Mesenchymal stem cell (in vitro differentiated cells and primary cell): ENCODE results near the gene EVI5.
"Not testable (repeated sequence)": the region's sequence is repeated elsewhere in the genome, so short reads cannot be mapped to it uniquely, and the experiment has no call there.

ENCODE experiments used
- DNase-seq: peaks from one replicate; pipeline ENCODE4 v3.0.0-alpha.2; 2013
- H2AFZ ChIP-seq: one replicate; pipeline ENCODE4 v1.6.1; 2013; ENCODE audit warnings: low read depth, mild to moderate bottlenecking, control low read depth, inconsistent platforms, low read length, moderate library complexity
- H2AK5ac ChIP-seq: 2 replicates; pipeline ENCODE4 v1.6.1; 2013; ENCODE audit warnings: low read length, moderate library complexity, mild to moderate bottlenecking, inconsistent platforms; ENCODE audit not compliant: severe bottlenecking
- H2BK120ac ChIP-seq: one replicate; pipeline ENCODE4 v1.6.1; 2013; ENCODE audit warnings: low read depth, mild to moderate bottlenecking, inconsistent platforms, low read length, moderate library complexity
- H2BK12ac ChIP-seq, 2 experiments: one replicate each; pipeline ENCODE4 v1.6.1; 2013; ENCODE audit warnings: inconsistent platforms in 2 of 2, low read length in 2 of 2, mild to moderate bottlenecking in 2 of 2, moderate library complexity in 2 of 2, control low read depth in 1 of 2
- H2BK15ac ChIP-seq: one replicate; pipeline ENCODE4 v1.6.1; 2013; ENCODE audit warnings: mild to moderate bottlenecking, low read depth, inconsistent platforms; ENCODE audit not compliant: poor library complexity, severe bottlenecking
- H2BK5ac ChIP-seq: 2 replicates; pipeline ENCODE4 v1.6.1; 2013; ENCODE audit warnings: low read depth, mild to moderate bottlenecking, low read length, control low read depth, inconsistent platforms; ENCODE audit not compliant: poor library complexity, severe bottlenecking
- H3K14ac ChIP-seq, 2 experiments: one replicate each; pipeline ENCODE4 v1.6.1; 2013; ENCODE audit warnings: inconsistent platforms in 2 of 2, low read length in 2 of 2, control low read depth in 1 of 2, mild to moderate bottlenecking in 1 of 2, moderate library complexity in 1 of 2
- H3K18ac ChIP-seq, 2 experiments: one replicate each; pipeline ENCODE4 v1.6.1; 2013; ENCODE audit warnings: inconsistent platforms in 2 of 2, low read length in 2 of 2, control low read depth in 1 of 2, low read depth in 1 of 2, mild to moderate bottlenecking in 1 of 2
- H3K23ac ChIP-seq, 2 experiments: one replicate each; pipeline ENCODE4 v1.6.1; 2013; ENCODE audit warnings: inconsistent platforms in 2 of 2, low read length in 2 of 2, mild to moderate bottlenecking in 2 of 2, moderate library complexity in 2 of 2, control low read depth in 1 of 2
- H3K27ac ChIP-seq: 2 replicates; pipeline ENCODE4 v1.5.1; 2013; ENCODE audit warnings: mild to moderate bottlenecking, moderate library complexity, low read length, control low read depth, inconsistent platforms; ENCODE audit not compliant: poor library complexity, severe bottlenecking
- H3K27me3 ChIP-seq, 2 experiments: 2 replicates each; pipeline versions ENCODE4 v1.6.1 to v1.7.0; 2013; ENCODE audit warnings: low read length in 2 of 2, mild to moderate bottlenecking in 2 of 2, moderate library complexity in 2 of 2, control low read depth in 1 of 2, inconsistent platforms in 1 of 2; ENCODE audit not compliant: control insufficient read depth in 1 of 2, insufficient read depth in 1 of 2
- H3K36me3 ChIP-seq, 2 experiments: 2 replicates each; pipeline versions ENCODE4 v1.6.1 to v1.7.0; 2013; ENCODE audit warnings: low read length in 2 of 2, control low read depth in 1 of 2, inconsistent platforms in 1 of 2, low read depth in 1 of 2, mild to moderate bottlenecking in 1 of 2; ENCODE audit not compliant: insufficient read depth in 2 of 2, control insufficient read depth in 1 of 2
- H3K4ac ChIP-seq, 2 experiments: one replicate each; pipeline ENCODE4 v1.6.1; 2013; ENCODE audit warnings: inconsistent platforms in 2 of 2, low read length in 2 of 2, mild to moderate bottlenecking in 2 of 2, moderate library complexity in 2 of 2, control low read depth in 1 of 2, low read depth in 1 of 2
- H3K4me1 ChIP-seq: 2 replicates; pipeline ENCODE4 v1.6.1; 2013; ENCODE audit warnings: low read depth, low read length, control low read depth; ENCODE audit not compliant: control insufficient read depth, insufficient read depth
- H3K4me2 ChIP-seq: 2 replicates; pipeline ENCODE4 v1.6.1; 2013; ENCODE audit warnings: low read length, mild to moderate bottlenecking, inconsistent platforms; ENCODE audit not compliant: poor library complexity, severe bottlenecking
- H3K4me3 ChIP-seq, 2 experiments: 2 replicates each; pipeline versions ENCODE4 v1.5.1 to v1.7.0; 2013; ENCODE audit warnings: low read length in 2 of 2, mild to moderate bottlenecking in 2 of 2, control low read depth in 1 of 2, low read depth in 1 of 2; ENCODE audit not compliant: insufficient read depth in 1 of 2
- H3K79me1 ChIP-seq: replicated peaks from 2 replicates; pipeline ENCODE4 v1.6.1; 2013; ENCODE audit warnings: mild to moderate bottlenecking, control low read depth, low read length, inconsistent platforms; ENCODE audit not compliant: poor library complexity, severe bottlenecking
- H3K9ac ChIP-seq: 2 replicates; pipeline ENCODE4 v1.7.0; 2013; ENCODE audit warnings: mild to moderate bottlenecking, low read length, moderate library complexity
- H3K9me3 ChIP-seq: 2 replicates; pipeline ENCODE4 v1.7.0; 2013; ENCODE audit warnings: mild to moderate bottlenecking, low read length; ENCODE audit not compliant: control insufficient read depth
- H4K8ac ChIP-seq: one replicate; pipeline ENCODE4 v1.6.1; 2013; ENCODE audit warnings: inconsistent platforms, mild to moderate bottlenecking, low read length, moderate library complexity
- H4K91ac ChIP-seq: one replicate; pipeline ENCODE4 v1.6.1; 2013; ENCODE audit warnings: mild to moderate bottlenecking, low read length, inconsistent platforms
- WGBS: methylation state at CpG from one replicate; pipeline ENCODE4 v1.1.7; 2013; ENCODE audit warnings: mixed read lengths; 5-methylcytosine and 5-hydroxymethylcytosine counted together

EVI5 gene

DNA sequence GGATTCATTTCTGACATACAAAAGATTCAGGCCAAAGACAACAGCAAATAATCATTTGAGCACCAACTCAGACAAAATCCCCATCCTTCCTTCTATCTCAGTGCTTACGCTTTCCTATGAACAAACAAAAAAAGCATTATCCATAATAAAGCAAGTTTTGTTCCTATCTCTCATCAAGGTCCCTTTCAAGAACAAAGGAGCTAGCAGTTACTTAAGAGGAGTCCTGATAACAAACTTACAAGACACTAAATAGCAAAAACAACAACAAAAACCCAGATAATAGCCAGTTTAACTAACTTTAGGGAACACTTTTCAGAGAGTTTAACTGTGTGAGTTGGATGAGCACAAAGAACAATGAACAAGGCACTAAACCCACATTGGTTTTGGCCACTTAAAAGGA is 10.5 kb downstream of the EVI5 start:
- H3K36me3 ChIP-seq, result no peaks in the 10 kb centered on the region
- no peak overlapping the region for H2AFZ ChIP-seq
- no peak overlapping the region for H3K9ac ChIP-seq
- no peak for DNase-seq
- peaks cover 11% of the 10 kb centered on the region for H3K79me1 ChIP-seq
- 100% methylated on average over 1 of the region's 1 CpG for WGBS
- H3K4me1 ChIP-seq, result no peaks in the 10 kb centered on the region
- no peak overlapping the region for H3K4ac ChIP-seq
- no peak overlapping the region for H2BK12ac ChIP-seq
- no peak overlapping the region for H3K14ac ChIP-seq
- no peaks in the 10 kb centered on the region for H3K27me3 ChIP-seq
- H2BK15ac ChIP-seq, result no peak overlapping the region
- no peak overlapping the region for H2BK120ac ChIP-seq
- no peak overlapping the region for H4K91ac ChIP-seq
- no peaks in the 10 kb centered on the region for H3K9me3 ChIP-seq
- H3K23ac ChIP-seq, result no peak overlapping the region
- H2BK5ac ChIP-seq, result no peak overlapping the region
- H3K4me3 ChIP-seq, result no peak overlapping the region
- no peak overlapping the region for H3K18ac ChIP-seq
- no peak overlapping the region for H2AK5ac ChIP-seq
- H4K8ac ChIP-seq, result no peak overlapping the region
- H3K27ac ChIP-seq, result no peak overlapping the region
- no peak overlapping the region for H3K4me2 ChIP-seq

- H2BK12ac ChIP-seq, H3K27ac ChIP-seq, DNase-seq, H2BK15ac ChIP-seq, H3K9me3 ChIP-seq, H3K4ac ChIP-seq, H4K91ac ChIP-seq, H3K4me1 ChIP-seq, H3K4me3 ChIP-seq, H2BK5ac ChIP-seq, H3K9ac ChIP-seq, H2AK5ac ChIP-seq, H3K27me3 ChIP-seq, H3K4me2 ChIP-seq, H3K23ac ChIP-seq, H2BK120ac ChIP-seq, H2AFZ ChIP-seq, H4K8ac ChIP-seq, H3K14ac ChIP-seq, H3K18ac ChIP-seq, H3K36me3 ChIP-seq: not testable (repeated sequence)
- peaks cover 11% of the 10 kb centered on the region for H3K79me1 ChIP-seq
- WGBS, result 95% methylated on average over 2 of the region's 2 CpGs
Measured at GRCh38 chr1:92773749-92774148, 11.2 kb downstream of the EVI5 start.

DNA sequence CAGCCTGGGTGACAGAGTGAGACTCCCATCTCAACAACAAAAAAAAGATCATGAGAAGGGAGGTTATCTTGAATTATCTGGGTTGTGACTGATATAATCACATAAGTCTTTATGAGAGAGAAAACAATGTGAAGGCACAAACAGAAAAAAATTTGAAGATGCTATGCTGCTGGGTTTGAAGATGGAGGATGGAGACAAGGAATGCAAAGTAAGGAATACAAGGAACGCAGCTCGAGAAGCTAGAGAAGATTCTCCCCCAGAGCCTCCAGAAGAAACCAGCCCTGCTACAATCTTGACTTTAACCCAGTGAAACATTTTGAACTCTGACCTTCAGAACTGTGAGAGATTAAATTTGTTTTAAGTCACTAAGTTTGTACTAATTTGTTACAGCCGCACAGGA is 15.1 kb downstream of the EVI5 start:
- Histone ChIP-seq H2AFZ (no peak overlapping the region), H3K23ac (no peak overlapping the region)
- DNase-seq, result no peak

GRCh38 chr1:92768915-92769314 is 16.0 kb downstream of the EVI5 start:
- Histone ChIP-seq H3K27ac (no peak overlapping the region), H3K4me3 (no peak overlapping the region), H2BK15ac (no peak overlapping the region), H3K18ac (no peak overlapping the region), H3K36me3 (no peaks in the 10 kb centered on the region), H3K9me3 (peaks cover 12% of the 10 kb centered on the region), H2AFZ (no peak overlapping the region), H3K79me1 (peaks cover 10% of the 10 kb centered on the region), H3K9ac (no peak overlapping the region), H2AK5ac (no peak overlapping the region), H2BK5ac (no peak overlapping the region), H3K4ac (no peak overlapping the region), H3K23ac (no peak overlapping the region), H4K91ac (no peak overlapping the region), H4K8ac (no peak overlapping the region), H3K4me2 (no peak overlapping the region), H2BK12ac (no peak overlapping the region), H3K14ac (no peak overlapping the region), H3K27me3 (no peaks in the 10 kb centered on the region), H2BK120ac (no peak overlapping the region), H3K4me1 (no peaks in the 10 kb centered on the region)
- no peak for DNase-seq

More for the DNA sequence above, 15.1 kb downstream of the EVI5 start:
- no peaks in the 10 kb centered on the region for H3K4me1 ChIP-seq
- H3K14ac ChIP-seq, result no peak overlapping the region
- no peak overlapping the region for H4K91ac ChIP-seq
- peaks cover 13% of the 10 kb centered on the region for H3K79me1 ChIP-seq
- H3K4me3 ChIP-seq, result no peak overlapping the region
- no peak overlapping the region for H2BK5ac ChIP-seq
- no peak overlapping the region for H3K9ac ChIP-seq
- no peak overlapping the region for H2AK5ac ChIP-seq
- H3K9me3 ChIP-seq, result peaks cover 12% of the 10 kb centered on the region
- H2BK15ac ChIP-seq, result no peak overlapping the region
- H3K4ac ChIP-seq, result no peak overlapping the region
- H3K27me3 ChIP-seq, result no peaks in the 10 kb centered on the region
- H3K36me3 ChIP-seq, result no peaks in the 10 kb centered on the region
- no peak overlapping the region for H4K8ac ChIP-seq
- no peak overlapping the region for H3K4me2 ChIP-seq
- no CpG with 5 or more reads among the region's 3 CpGs for WGBS
- H3K18ac ChIP-seq, result no peak overlapping the region
- H2BK12ac ChIP-seq, result no peak overlapping the region
- H2BK120ac ChIP-seq, result no peak overlapping the region
- no peak overlapping the region for H3K27ac ChIP-seq
